ENCODE measurements around the gene DVL1. TPM values are rescaled to one million over a fixed set of nuclear protein-coding genes. Genes with fewer than 3 reads are reported as not detected.

Gene DVL1
- total and polyA plus RNA-seq, 2 experiments from 2014 or later, result 8.6 to 113 TPM

- Histone ChIP-seq H3K4me1 (ENCODE audit: insufficient read depth) (peaks cover 12% of the 10 kb centered on the region), H3K79me2 (ENCODE audit: insufficient read depth) (peaks cover 8% of the 10 kb centered on the region), H3K27me3 (replicated peaks; ENCODE audit: insufficient read depth) (no peaks in the 10 kb centered on the region), H2AFZ (no peak within 1 kb of the TSS), H3K9me3 (ENCODE audit: low read depth) (no peaks in the 10 kb centered on the region), H4K20me1 (ENCODE audit: insufficient read depth) (no peaks in the 10 kb centered on the region), H3K4me2 (ENCODE audit: unreplicated experiment) (peak within 1 kb of the TSS; percentile 28), H3K4me3 (no peak within 1 kb of the TSS), H3K27ac (peak within 1 kb of the TSS; percentile 39), H3F3A (ENCODE audit: insufficient read depth) (no peaks in the 10 kb centered on the region), H3K36me3 (ENCODE audit: low read depth) (no peaks in the 10 kb centered on the region), H3K9me2 (ENCODE audit: insufficient read depth) (no peaks in the 10 kb centered on the region), H3K9ac (peak within 1 kb of the TSS; percentile 47; the same call in 1 of the 2 replicates)
- 57 to 63% methylated on average over 38 to 40 of the region's 41 CpGs for WGBS, 2 experiments (ENCODE audit: low coverage in 1 of 2, low lambda C conversion rate in 2 of 2, missing lambda C conversion rate in 2 of 2)
- in situ Hi-C loops (cut with MboI), result no loop called here
- DNase-seq, result peak; percentile 73
- TF ChIP-seq EZH2 (IDR thresholded peaks at IDR 0.05; ENCODE audit: insufficient read depth, poor library complexity, severe bottlenecking) (no peak), EZH2phosphoT487 (IDR thresholded peaks at IDR 0.05; ENCODE audit: insufficient read depth, low read depth) (no peak)
Observed at GRCh38 chr1:1331068-1331965, 17.9 kb downstream of the DVL1 start, which contains the start of gene TAS1R3. TSS of gene TAS1R3 (plus strand) at chr1:1331280. CDS start at chr1:1331346, 66 bp downstream.

GRCh38 chr1:1330366-1331067 is 18.7 kb downstream of the DVL1 start:
- 40 to 44% methylated on average over 15 of the region's 15 CpGs for WGBS, 2 experiments (ENCODE audit: low coverage in 1 of 2, low lambda C conversion rate in 2 of 2, missing lambda C conversion rate in 2 of 2)
- H3K4me3 ChIP-seq, result no peak overlapping the region
- no peaks in the 10 kb centered on the region for H4K20me1 ChIP-seq (ENCODE audit: insufficient read depth)
- in situ Hi-C loops (cut with MboI), result no loop called here
- peak; percentile 68 for DNase-seq
- peak overlapping the region; percentile 39 for H3K27ac ChIP-seq
- H3K27me3 ChIP-seq (replicated peaks; ENCODE audit: insufficient read depth), result no peaks in the 10 kb centered on the region
- no peaks in the 10 kb centered on the region for H3F3A ChIP-seq (ENCODE audit: insufficient read depth)
- H3K9ac ChIP-seq, result peak overlapping the region; percentile 47; the same call in 1 of the 2 replicates
- H3K36me3 ChIP-seq (ENCODE audit: low read depth), result no peaks in the 10 kb centered on the region
- no peaks in the 10 kb centered on the region for H3K9me3 ChIP-seq (ENCODE audit: low read depth)
- H2AFZ ChIP-seq, result no peak overlapping the region
- peak overlapping the region; percentile 28 for H3K4me2 ChIP-seq (ENCODE audit: unreplicated experiment)
- peaks cover 19% of the 10 kb centered on the region for H3K4me1 ChIP-seq (ENCODE audit: insufficient read depth)
- H3K79me2 ChIP-seq (ENCODE audit: insufficient read depth), result peaks cover 16% of the 10 kb centered on the region
- TF ChIP-seq EZH2 (IDR thresholded peaks at IDR 0.05; ENCODE audit: insufficient read depth, poor library complexity, severe bottlenecking) (no peak), EZH2phosphoT487 (IDR thresholded peaks at IDR 0.05; ENCODE audit: insufficient read depth, low read depth) (no peak)
- no peaks in the 10 kb centered on the region for H3K9me2 ChIP-seq (ENCODE audit: insufficient read depth)

- Histone ChIP-seq H3K9ac (no peak overlapping the region), H4K20me1 (ENCODE audit: insufficient read depth) (no peaks in the 10 kb centered on the region), H3K27ac (no peak overlapping the region), H3K27me3 (replicated peaks; ENCODE audit: insufficient read depth) (no peaks in the 10 kb centered on the region), H3K4me2 (ENCODE audit: unreplicated experiment) (no peak overlapping the region), H3K9me2 (ENCODE audit: insufficient read depth) (no peaks in the 10 kb centered on the region), H2AFZ (no peak overlapping the region), H3K79me2 (ENCODE audit: insufficient read depth) (peaks cover 24% of the 10 kb centered on the region), H3K4me1 (ENCODE audit: insufficient read depth) (peaks cover 22% of the 10 kb centered on the region), H3K36me3 (ENCODE audit: low read depth) (no peaks in the 10 kb centered on the region), H3K4me3 (no peak overlapping the region), H3K9me3 (ENCODE audit: low read depth) (no peaks in the 10 kb centered on the region), H3F3A (ENCODE audit: insufficient read depth) (no peaks in the 10 kb centered on the region)
- in situ Hi-C loops (cut with MboI), result no loop called here
- no peak for DNase-seq
- TF ChIP-seq EZH2 (IDR thresholded peaks at IDR 0.05; ENCODE audit: insufficient read depth, poor library complexity, severe bottlenecking), result no peak
- no peak for TF ChIP-seq EZH2phosphoT487 (IDR thresholded peaks at IDR 0.05; ENCODE audit: insufficient read depth, low read depth)
- 84 to 86% methylated on average over 58 of the region's 58 CpGs for WGBS, 2 experiments (ENCODE audit: low coverage in 1 of 2, low lambda C conversion rate in 2 of 2, missing lambda C conversion rate in 2 of 2)
Observed at GRCh38 chr1:1329304-1330210, 19.7 kb downstream of the DVL1 start.

- in situ Hi-C loops (cut with MboI), result no loop called here
- H2AFZ ChIP-seq, result no peak overlapping the region
- no peak overlapping the region for H3K9ac ChIP-seq
- no peaks in the 10 kb centered on the region for H3F3A ChIP-seq (ENCODE audit: insufficient read depth)
- H4K20me1 ChIP-seq (ENCODE audit: insufficient read depth), result no peaks in the 10 kb centered on the region
- 69 to 72% methylated on average over 13 of the region's 15 CpGs for whole genome bisulfite sequencing, 2 experiments (ENCODE audit: low coverage in 1 of 2, low lambda C conversion rate in 2 of 2, missing lambda C conversion rate in 2 of 2)
- peaks cover 32% of the 10 kb centered on the region for H3K79me2 ChIP-seq (ENCODE audit: insufficient read depth)
- no peak overlapping the region for H3K27ac ChIP-seq
- no peaks in the 10 kb centered on the region for H3K9me3 ChIP-seq (ENCODE audit: low read depth)
- H3K4me3 ChIP-seq, result no peak overlapping the region
- no peak for TF ChIP-seq EZH2phosphoT487 (IDR thresholded peaks at IDR 0.05; ENCODE audit: insufficient read depth, low read depth)
- no peak for TF ChIP-seq EZH2 (IDR thresholded peaks at IDR 0.05; ENCODE audit: insufficient read depth, poor library complexity, severe bottlenecking)
- H3K27me3 ChIP-seq (replicated peaks; ENCODE audit: insufficient read depth), result no peaks in the 10 kb centered on the region
- no peak for DNase-seq
- no peaks in the 10 kb centered on the region for H3K36me3 ChIP-seq (ENCODE audit: low read depth)
- no peak overlapping the region for H3K4me2 ChIP-seq (ENCODE audit: unreplicated experiment)
- no peaks in the 10 kb centered on the region for H3K9me2 ChIP-seq (ENCODE audit: insufficient read depth)
- H3K4me1 ChIP-seq (ENCODE audit: insufficient read depth), result peaks cover 26% of the 10 kb centered on the region
Observed at GRCh38 chr1:1328254-1328653, 21.0 kb downstream of the DVL1 start.
